Loucy (cell line): ENCODE data around the gene THSD8.
A peak's percentile ranks its signal among the peaks of the same experiment; 100 is the strongest.

Experiments
- H2AFZ ChIP-seq: fragments of 200-600 bp; sonication (generic); 2 replicates; pipeline ENCODE4 v1.6.0; 2016; ENCODE audit warnings: antibody characterized with exemption, mild to moderate bottlenecking, low read length, moderate library complexity
- H3F3A ChIP-seq: fragments of 200-600 bp; 2 replicates; pipeline ENCODE4 v1.6.0; 2016; ENCODE audit warnings: antibody characterized with exemption, low read depth, mild to moderate bottlenecking
- H3K27me3 ChIP-seq: fragments of 200-600 bp; sonication (generic); 2 replicates; pipeline ENCODE4 v1.6.1; 2014; ENCODE audit warnings: low read length, mild to moderate bottlenecking; ENCODE audit not compliant: insufficient read depth, poor library complexity, severe bottlenecking
- H3K36me3 ChIP-seq: fragments of 200-600 bp; sonication (generic); 2 replicates; pipeline ENCODE4 v1.6.1; 2016; ENCODE audit warnings: low read length; ENCODE audit not compliant: insufficient read depth
- H3K4me1 ChIP-seq: fragments of 200-600 bp; sonication (generic); 2 replicates; pipeline ENCODE4 v1.5.1; 2014; ENCODE audit warnings: low read length, mild to moderate bottlenecking; ENCODE audit not compliant: insufficient read depth, poor library complexity, severe bottlenecking
- H3K4me2 ChIP-seq: fragments of 200-600 bp; sonication (generic); 2 replicates; pipeline ENCODE4 v1.6.0; 2014; ENCODE audit warnings: antibody characterized with exemption, low read length, low read depth, mild to moderate bottlenecking; ENCODE audit not compliant: poor library complexity, severe bottlenecking
- H3K4me3 ChIP-seq: fragments of 200-600 bp; sonication (generic); 2 replicates; pipeline ENCODE4 v1.5.1; 2014; ENCODE audit warnings: low read length, mild to moderate bottlenecking, mixed read lengths; ENCODE audit not compliant: poor library complexity, severe bottlenecking
- H3K79me2 ChIP-seq: fragments of 200-600 bp; sonication (generic); 2 replicates; pipeline ENCODE4 v1.6.1; 2014; ENCODE audit warnings: low read length; ENCODE audit not compliant: insufficient read depth
- H3K9ac ChIP-seq: fragments of 200-600 bp; sonication (generic); 2 replicates; pipeline ENCODE4 v1.6.0; 2014; ENCODE audit warnings: mild to moderate bottlenecking, low read depth, low read length, moderate library complexity; ENCODE audit not compliant: poor library complexity, severe bottlenecking
- H3K9me2 ChIP-seq: fragments of 200-600 bp; sonication (generic); replicated peaks from 2 replicates; pipeline ENCODE4 v1.6.1; 2016; ENCODE audit warnings: low read depth, low read length, mixed read lengths
- H3K9me3 ChIP-seq: fragments of 200-600 bp; sonication (generic); 2 replicates; pipeline ENCODE4 v1.6.1; 2014; ENCODE audit warnings: mild to moderate bottlenecking, antibody characterized with exemption, low read length, low read depth; ENCODE audit not compliant: insufficient read depth
- H4K20me1 ChIP-seq: fragments of 200-600 bp; sonication (generic); 2 replicates; pipeline ENCODE4 v1.6.0; 2014; ENCODE audit warnings: antibody characterized with exemption, low read length, mild to moderate bottlenecking; ENCODE audit not compliant: insufficient read depth, poor library complexity, severe bottlenecking
- EZH2phosphoT487 ChIP-seq: fragments of 200-600 bp; IDR thresholded peaks from 2 replicates; pipeline ENCODE4 v1.6.1; 2018; ENCODE audit warnings: antibody characterized with exemption, mild to moderate bottlenecking, moderate library complexity, borderline replicate concordance
- TF ChIP-seq, protein P1 (sequence below): fragments of 200-600 bp; sonication (generic); conservative IDR thresholded peaks from 2 replicates; pipeline ENCODE4 v1.5.1; 2014; ENCODE audit warnings: mild to moderate bottlenecking, antibody characterized with exemption, low read length

THSD8 gene

DNA sequence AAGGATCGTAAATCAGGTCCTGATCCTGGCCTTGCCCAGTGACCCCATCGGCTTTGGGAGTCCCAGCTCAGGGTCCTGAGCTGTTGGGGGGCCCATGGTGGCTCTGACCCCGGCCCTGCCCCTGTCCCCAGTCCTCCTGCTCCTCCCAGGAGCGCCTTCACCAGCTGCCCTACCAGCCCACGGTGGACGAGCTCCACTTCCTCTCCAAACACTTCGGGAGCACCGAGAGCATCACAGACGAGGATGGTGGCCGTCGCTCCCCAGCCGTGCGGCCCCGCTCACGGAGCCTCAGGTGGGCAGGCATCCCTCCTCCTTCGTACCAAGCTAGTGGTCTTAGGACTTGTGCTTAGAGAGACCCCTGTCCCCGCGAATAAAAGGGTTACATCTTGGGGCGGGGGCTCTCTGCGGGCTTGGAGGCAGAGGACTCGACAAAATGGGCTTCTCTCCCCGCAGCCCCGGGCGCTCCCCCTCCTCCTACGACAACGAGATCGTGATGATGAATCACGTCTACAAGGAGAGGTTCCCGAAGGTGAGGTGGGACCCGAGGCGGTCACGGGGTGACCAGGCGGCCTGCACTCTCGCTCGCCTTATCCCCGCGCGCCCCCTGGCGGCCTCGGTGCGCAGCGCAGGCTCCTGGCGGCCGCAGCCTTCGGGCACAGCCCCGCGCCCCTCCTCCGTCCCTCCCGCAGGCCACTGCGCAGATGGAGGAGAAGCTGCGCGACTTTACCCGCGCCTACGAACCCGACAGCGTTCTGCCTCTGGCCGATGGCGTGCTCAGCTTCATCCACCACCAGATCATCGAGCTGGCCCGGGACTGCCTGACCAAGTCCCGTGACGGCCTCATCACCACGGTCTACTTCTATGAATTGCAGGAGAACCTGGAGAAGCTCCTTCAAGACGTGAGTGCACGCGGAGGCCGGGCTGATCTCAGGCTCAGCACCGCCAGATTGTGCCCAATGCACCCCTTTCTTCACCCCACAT is 45.6 kb downstream of the THSD8 start:
- no peaks in the 10 kb centered on the region for H3K9me3 ChIP-seq
- no peaks in the 10 kb centered on the region for H3K9me2 ChIP-seq
- no peaks in the 10 kb centered on the region for H3K79me2 ChIP-seq
- H3K4me3 ChIP-seq = no peak overlapping the region
- H3K4me1 ChIP-seq = no peaks in the 10 kb centered on the region
- no peak overlapping the region for H3K9ac ChIP-seq
- no peaks in the 10 kb centered on the region for H3K27me3 ChIP-seq
- H3F3A ChIP-seq = no peaks in the 10 kb centered on the region
- no peaks in the 10 kb centered on the region for H3K36me3 ChIP-seq
- peaks cover 11% of the 10 kb centered on the region for H4K20me1 ChIP-seq
- peak overlapping the region; percentile 47 for H3K4me2 ChIP-seq
- TF ChIP-seq, protein P1, sequence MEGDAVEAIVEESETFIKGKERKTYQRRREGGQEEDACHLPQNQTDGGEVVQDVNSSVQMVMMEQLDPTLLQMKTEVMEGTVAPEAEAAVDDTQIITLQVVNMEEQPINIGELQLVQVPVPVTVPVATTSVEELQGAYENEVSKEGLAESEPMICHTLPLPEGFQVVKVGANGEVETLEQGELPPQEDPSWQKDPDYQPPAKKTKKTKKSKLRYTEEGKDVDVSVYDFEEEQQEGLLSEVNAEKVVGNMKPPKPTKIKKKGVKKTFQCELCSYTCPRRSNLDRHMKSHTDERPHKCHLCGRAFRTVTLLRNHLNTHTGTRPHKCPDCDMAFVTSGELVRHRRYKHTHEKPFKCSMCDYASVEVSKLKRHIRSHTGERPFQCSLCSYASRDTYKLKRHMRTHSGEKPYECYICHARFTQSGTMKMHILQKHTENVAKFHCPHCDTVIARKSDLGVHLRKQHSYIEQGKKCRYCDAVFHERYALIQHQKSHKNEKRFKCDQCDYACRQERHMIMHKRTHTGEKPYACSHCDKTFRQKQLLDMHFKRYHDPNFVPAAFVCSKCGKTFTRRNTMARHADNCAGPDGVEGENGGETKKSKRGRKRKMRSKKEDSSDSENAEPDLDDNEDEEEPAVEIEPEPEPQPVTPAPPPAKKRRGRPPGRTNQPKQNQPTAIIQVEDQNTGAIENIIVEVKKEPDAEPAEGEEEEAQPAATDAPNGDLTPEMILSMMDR = peak; percentile 91
- TF ChIP-seq EZH2phosphoT487 = no peak
- peak overlapping the region; percentile 17; the same call in 1 of the 2 replicates for H2AFZ ChIP-seq
